ENCODE results near the gene RHEX. TPM values are rescaled to one million over a fixed set of nuclear protein-coding genes. Genes with fewer than 3 reads are reported as not detected.

The RHEX gene
- polyA plus RNA-seq, 1 of the 3 experiments (the other 2 are of a cell fraction) = not detected

- Histone ChIP-seq H3K79me2 (ENCODE audit: insufficient read depth) (no peaks in the 10 kb centered on the region), H3K36me3 (replicated peaks in 1 of 2; ENCODE audit: control insufficient read depth in 1 of 2, insufficient read depth in 2 of 2, low read length in 1 of 2) (no peaks in the 10 kb centered on the region), H3K4me3 (ENCODE audit: low read depth in 2 of 2, low read length in 1 of 2) (no peak overlapping the region), H3K4me2 (no peak overlapping the region), H3K4me1 (ENCODE audit: control insufficient read depth in 1 of 2, insufficient read depth in 2 of 2, low read depth in 1 of 2, low read length in 1 of 2) (no peaks in the 10 kb centered on the region), H3K27me3 (ENCODE audit: insufficient read depth) (peaks cover 9% of the 10 kb centered on the region; the same call in 1 of the 2 replicates), H3K9me2 (no peaks in the 10 kb centered on the region), H3K9ac (no peak overlapping the region), H2AFZ (ENCODE audit: low read depth) (no peak overlapping the region), H3K9me3 (no peaks in the 10 kb centered on the region), H4K20me1 (ENCODE audit: insufficient read depth) (no peaks in the 10 kb centered on the region), H3K27ac (ENCODE audit: low read depth in 2 of 2, low read length in 1 of 2) (no peak overlapping the region), H3F3A (replicated peaks; ENCODE audit: insufficient read depth) (no peaks in the 10 kb centered on the region)
- ChIA-PET CTCF (interaction anchor here (1.2 to 3.0 kb wide), 2 partner anchors 159 to 345 kb away, joined by 3 to 11 read pairs; no protein-coding TSS in a partner anchor), POLR2A (no interaction called here)
- 16% methylated on average over 2 of the region's 2 CpGs for WGBS (ENCODE audit: low lambda C conversion rate)
- DNase-seq = no peak
- no peak for TF ChIP-seq SMC3 (IDR thresholded peaks at IDR 0.05; ENCODE audit: low read depth, low read length)
- TF ChIP-seq YY1 (IDR thresholded peaks at IDR 0.05; ENCODE audit: low read depth) = no peak
- TF ChIP-seq FOSL2 (IDR thresholded peaks at IDR 0.05; ENCODE audit: borderline replicate concordance, low read depth) = no peak
- TF ChIP-seq GATA2 (CRISPR knock-in tag; IDR thresholded peaks at IDR 0.05) = no peak
- TF ChIP-seq TCF12 (IDR thresholded peaks at IDR 0.05) = no peak
- no peak for TF ChIP-seq MEF2A (IDR thresholded peaks at IDR 0.05; ENCODE audit: borderline replicate concordance, low read depth)
- no peak for TF ChIP-seq ELF1 (IDR thresholded peaks at IDR 0.05)
- TF ChIP-seq NRF1 (IDR thresholded peaks at IDR 0.05; ENCODE audit: low read depth, low read length) = no peak
- no peak for TF ChIP-seq MAX (IDR thresholded peaks at IDR 0.05; ENCODE audit: low read depth)
- TF ChIP-seq EZH2phosphoT487 (IDR thresholded peaks at IDR 0.05; ENCODE audit: borderline replicate concordance, low read depth) = no peak
- no peak for TF ChIP-seq RXRA (IDR thresholded peaks at IDR 0.05; ENCODE audit: borderline replicate concordance, low read depth)
- no peak for TF ChIP-seq RFX5 (IDR thresholded peaks at IDR 0.05; ENCODE audit: low read length)
- TF ChIP-seq USF2 (IDR thresholded peaks at IDR 0.05; ENCODE audit: borderline replicate concordance, low read depth, low read length) = no peak
- no peak for TF ChIP-seq IRF3 (IDR thresholded peaks at IDR 0.05; ENCODE audit: low read depth, low read length)
- no peak for TF ChIP-seq CTCF (IDR thresholded peaks at IDR 0.05)
These were observed 83.3 kb downstream of the RHEX start for GRCh38 chr1:206136241-206136640.

Data from SK-N-SH (cell line).